ENCODE results near the gene MAN1A1.
A peak's percentile ranks its signal among the peaks of the same experiment; 100 is the strongest.

The MAN1A1 gene

GRCh38 chr6:119337762-119338161 is 11.8 kb downstream of the MAN1A1 start:
- H3K27ac ChIP-seq: no peak overlapping the region
- no peak for TF ChIP-seq CTCF (conservative IDR thresholded peaks at IDR 0.05)

GRCh38 chr6:119337252-119337651 is 12.3 kb downstream of the MAN1A1 start:
- no peak for TF ChIP-seq CTCF (conservative IDR thresholded peaks at IDR 0.05)
- no peak overlapping the region for H3K27ac ChIP-seq

GRCh38 chr6:119334535-119335264 is 14.9 kb downstream of the MAN1A1 start:
- no peak overlapping the region for H3K27ac ChIP-seq
- no peak for TF ChIP-seq CTCF (conservative IDR thresholded peaks at IDR 0.05)

- no peak overlapping the region for H3K27ac ChIP-seq
Observed at GRCh38 chr6:119333707-119334295, 15.8 kb downstream of the MAN1A1 start.

GRCh38 chr6:119333063-119333609 is 16.4 kb downstream of the MAN1A1 start:
- no peak for TF ChIP-seq CTCF (conservative IDR thresholded peaks at IDR 0.05)
- H3K27ac ChIP-seq: no peak overlapping the region

More at GRCh38 chr6:119333707-119334295, 15.8 kb downstream of the MAN1A1 start:
- TF ChIP-seq CTCF (conservative IDR thresholded peaks at IDR 0.05): peak; percentile 80

- no peak for TF ChIP-seq CTCF (conservative IDR thresholded peaks at IDR 0.05)
- H3K27ac ChIP-seq: no peak overlapping the region
Observed at GRCh38 chr6:119331663-119332286, 17.8 kb downstream of the MAN1A1 start.

GRCh38 chr6:119330520-119331113 is 18.9 kb downstream of the MAN1A1 start:
- H3K27ac ChIP-seq: no peak overlapping the region
- no peak for TF ChIP-seq CTCF (conservative IDR thresholded peaks at IDR 0.05)
